ENCODE measurements around the gene BAIAP2.

DNA sequence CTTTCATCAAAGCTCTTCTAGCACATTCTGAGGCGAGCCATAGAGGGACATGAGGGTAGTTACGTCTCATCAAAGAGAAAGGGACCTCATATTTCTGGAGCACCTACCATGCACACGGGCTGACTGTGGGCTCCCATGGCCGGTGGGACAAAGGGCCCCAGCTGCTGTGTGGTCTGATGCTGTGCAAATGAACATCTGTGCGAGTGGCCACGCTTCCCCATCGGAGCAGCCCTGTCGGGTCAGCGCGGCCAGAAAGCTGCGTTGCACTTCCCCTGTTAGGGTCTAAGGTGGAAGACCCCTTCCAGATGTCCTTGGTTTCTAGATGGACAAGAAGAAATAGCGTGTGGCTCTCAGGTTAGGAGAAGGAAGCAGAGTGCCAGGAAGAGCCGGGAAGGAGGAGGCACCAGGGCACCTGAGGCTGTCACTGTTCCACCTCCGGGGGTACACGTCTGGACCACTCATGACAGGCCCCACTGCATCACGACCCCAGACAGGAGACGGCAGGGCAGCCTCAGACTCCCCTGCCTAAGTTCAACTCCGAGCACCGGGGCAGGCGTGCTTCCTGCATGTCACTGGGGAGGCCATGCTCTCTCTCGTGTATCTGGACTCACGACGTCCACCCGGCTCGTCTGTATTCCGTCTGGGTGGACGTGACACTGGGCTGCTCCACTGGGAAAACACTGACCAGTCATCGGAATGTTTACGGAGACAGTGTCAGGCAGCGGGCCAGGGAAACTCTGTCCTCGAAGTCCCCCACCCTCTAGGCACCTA lies 8.5 kb upstream of the BAIAP2 start:
- no peak for TF ChIP-seq POLR2A (IDR thresholded peaks at IDR 0.05)
- TF ChIP-seq, protein P1, sequence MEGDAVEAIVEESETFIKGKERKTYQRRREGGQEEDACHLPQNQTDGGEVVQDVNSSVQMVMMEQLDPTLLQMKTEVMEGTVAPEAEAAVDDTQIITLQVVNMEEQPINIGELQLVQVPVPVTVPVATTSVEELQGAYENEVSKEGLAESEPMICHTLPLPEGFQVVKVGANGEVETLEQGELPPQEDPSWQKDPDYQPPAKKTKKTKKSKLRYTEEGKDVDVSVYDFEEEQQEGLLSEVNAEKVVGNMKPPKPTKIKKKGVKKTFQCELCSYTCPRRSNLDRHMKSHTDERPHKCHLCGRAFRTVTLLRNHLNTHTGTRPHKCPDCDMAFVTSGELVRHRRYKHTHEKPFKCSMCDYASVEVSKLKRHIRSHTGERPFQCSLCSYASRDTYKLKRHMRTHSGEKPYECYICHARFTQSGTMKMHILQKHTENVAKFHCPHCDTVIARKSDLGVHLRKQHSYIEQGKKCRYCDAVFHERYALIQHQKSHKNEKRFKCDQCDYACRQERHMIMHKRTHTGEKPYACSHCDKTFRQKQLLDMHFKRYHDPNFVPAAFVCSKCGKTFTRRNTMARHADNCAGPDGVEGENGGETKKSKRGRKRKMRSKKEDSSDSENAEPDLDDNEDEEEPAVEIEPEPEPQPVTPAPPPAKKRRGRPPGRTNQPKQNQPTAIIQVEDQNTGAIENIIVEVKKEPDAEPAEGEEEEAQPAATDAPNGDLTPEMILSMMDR (IDR thresholded peaks at IDR 0.05): no peak

Measured in thyroid gland (tissue), 4 donors.